Measurements from ENCODE around the gene ADAM17. TPM values are rescaled to one million over a fixed set of nuclear protein-coding genes. Genes with fewer than 3 reads are reported as not detected.
A peak's percentile ranks its signal among the peaks of the same experiment; 100 is the strongest.

Gene ADAM17
- polyA plus RNA-seq, 1 of the 3 experiments (the other 2 are of a cell fraction), result 17.1 TPM

- ChIA-PET CTCF (interaction anchor here (1.1 to 1.4 kb wide), 2 partner anchors 11 to 36 kb away, joined by 3 read pairs; no protein-coding TSS in a partner anchor), POLR2A (interaction anchor here (0.6 kb wide), 1 partner anchor 20 kb away, joined by 3 read pairs; no protein-coding TSS in a partner anchor)
- TF ChIP-seq TEAD4 (IDR thresholded peaks at IDR 0.05; ENCODE audit: borderline replicate concordance, insufficient read depth) (no peak), JUND (IDR thresholded peaks at IDR 0.05) (peak; percentile 81), FOSL2 (IDR thresholded peaks at IDR 0.05; ENCODE audit: borderline replicate concordance, low read depth) (peak; percentile 94), POLR2AphosphoS5 (IDR thresholded peaks at IDR 0.05; ENCODE audit: low read depth, low read length) (peak; percentile 77; the same call in 1 of the 2 replicates), NFIC (IDR thresholded peaks at IDR 0.05; ENCODE audit: borderline replicate concordance) (peak; percentile 90), MAX (IDR thresholded peaks at IDR 0.05; ENCODE audit: low read depth) (peak; percentile 48; the same call in 1 of the 2 replicates), TCF12 (IDR thresholded peaks at IDR 0.05) (peak; percentile 70; the same call in 1 of the 2 replicates), MEF2A (IDR thresholded peaks at IDR 0.05; ENCODE audit: borderline replicate concordance, low read depth) (no peak)
- Histone ChIP-seq H3K4me2 (peak overlapping the region; percentile 72), H3K9ac (peak overlapping the region; percentile 51; the same call in 1 of the 2 replicates), H3F3A (replicated peaks; ENCODE audit: insufficient read depth) (peaks cover 17% of the 10 kb centered on the region), H3K27ac (ENCODE audit: low read depth in 2 of 2, low read length in 1 of 2) (peak overlapping the region; percentile 23 to 96; a peak in 3 of 4 replicates), H3K9me2 (no peaks in the 10 kb centered on the region), H3K9me3 (no peaks in the 10 kb centered on the region), H3K4me3 (ENCODE audit: low read depth in 2 of 2, low read length in 1 of 2) (no peak overlapping the region), H2AFZ (ENCODE audit: low read depth) (peak overlapping the region; percentile 78), H3K4me1 (ENCODE audit: control insufficient read depth in 1 of 2, insufficient read depth in 2 of 2, low read depth in 1 of 2, low read length in 1 of 2) (peaks cover 0 to 13% of the 10 kb centered on the region in 2 experiments; a peak in 2 of 4 replicates), H3K36me3 (replicated peaks in 1 of 2; ENCODE audit: control insufficient read depth in 1 of 2, insufficient read depth in 2 of 2, low read length in 1 of 2) (peaks cover 0 to 7% of the 10 kb centered on the region in 2 experiments), H3K27me3 (ENCODE audit: insufficient read depth) (no peaks in the 10 kb centered on the region), H3K79me2 (ENCODE audit: insufficient read depth) (no peaks in the 10 kb centered on the region), H4K20me1 (ENCODE audit: insufficient read depth) (no peaks in the 10 kb centered on the region)
- no peak for DNase-seq
- 50% methylated on average over 11 of the region's 11 CpGs for WGBS (ENCODE audit: low lambda C conversion rate)
These were observed 10.0 kb upstream of the ADAM17 start for GRCh38 chr2:9565436-9566153.

GRCh38 chr2:9560628-9561027 lies 5.0 kb upstream of the ADAM17 start:
- ChIA-PET CTCF (interaction anchor here (1.0 kb wide), 1 partner anchor 239 kb away, joined by 5 read pairs; no protein-coding TSS in a partner anchor), POLR2A (interaction anchor here (0.7 kb wide), 1 partner anchor 673 kb away, joined by 5 read pairs; no protein-coding TSS in a partner anchor)
- no peak overlapping the region for H2AFZ ChIP-seq (ENCODE audit: low read depth)
- H3K9me2 ChIP-seq, result no peaks in the 10 kb centered on the region
- no peaks in the 10 kb centered on the region for H3K9me3 ChIP-seq
- DNase-seq, result no peak
- H3K9ac ChIP-seq, result no peak overlapping the region
- peaks cover 22% of the 10 kb centered on the region for H3F3A ChIP-seq (replicated peaks; ENCODE audit: insufficient read depth)
- WGBS (ENCODE audit: low lambda C conversion rate), result 93% methylated on average over 2 of the region's 2 CpGs
- H3K4me1 ChIP-seq (ENCODE audit: control insufficient read depth in 1 of 2, insufficient read depth in 2 of 2, low read depth in 1 of 2, low read length in 1 of 2), result peaks cover 4 to 5% of the 10 kb centered on the region in 2 experiments
- H3K36me3 ChIP-seq (replicated peaks in 1 of 2; ENCODE audit: control insufficient read depth in 1 of 2, insufficient read depth in 2 of 2, low read length in 1 of 2), result peaks cover 3 to 8% of the 10 kb centered on the region in 2 experiments
- no peaks in the 10 kb centered on the region for H3K27me3 ChIP-seq (ENCODE audit: insufficient read depth)
- H3K79me2 ChIP-seq (ENCODE audit: insufficient read depth), result peaks cover 24% of the 10 kb centered on the region
- no peak overlapping the region for H3K4me2 ChIP-seq
- H3K4me3 ChIP-seq (ENCODE audit: low read depth in 2 of 2, low read length in 1 of 2), result no peak overlapping the region
- H4K20me1 ChIP-seq (ENCODE audit: insufficient read depth), result no peaks in the 10 kb centered on the region
- no peak for TF ChIP-seq ZBTB33 (IDR thresholded peaks at IDR 0.05; ENCODE audit: borderline replicate concordance, low read depth)
- TF ChIP-seq POLR2AphosphoS5 (IDR thresholded peaks at IDR 0.05; ENCODE audit: low read depth, low read length), result no peak
- TF ChIP-seq PBX3 (IDR thresholded peaks at IDR 0.05), result no peak
- TF ChIP-seq SMC3 (IDR thresholded peaks at IDR 0.05; ENCODE audit: low read depth, low read length), result no peak
- no peak for TF ChIP-seq RCOR1 (IDR thresholded peaks at IDR 0.05; ENCODE audit: low read length)
- TF ChIP-seq USF2 (IDR thresholded peaks at IDR 0.05; ENCODE audit: borderline replicate concordance, low read depth, low read length), result no peak
- TF ChIP-seq IRF3 (IDR thresholded peaks at IDR 0.05; ENCODE audit: low read depth, low read length), result no peak
- TF ChIP-seq GABPA (IDR thresholded peaks at IDR 0.05; ENCODE audit: low read depth), result no peak
- no peak for TF ChIP-seq RAD21 (IDR thresholded peaks at IDR 0.05; ENCODE audit: low read length)
- no peak for TF ChIP-seq TAF1 (IDR thresholded peaks at IDR 0.05; ENCODE audit: borderline replicate concordance, low read depth, low read length)
- H3K27ac ChIP-seq (ENCODE audit: low read depth in 2 of 2, low read length in 1 of 2), result no peak overlapping the region
